Suprapubic skin (tissue), 4 donors: ENCODE data around the gene CHN1. TPM values are rescaled to one million over a fixed set of nuclear protein-coding genes. Genes with fewer than 3 reads are reported as not detected.

Experiments used
- DNase-seq, 2 donors: peaks; one replicate each; pipeline ENCODE4 v3.0.0-alpha.2; 2019; ENCODE audit warnings: low spot score in 2 of 2
- H3K27ac ChIP-seq: fragments of 200-600 bp; sonication (generic); one replicate; pipeline ENCODE4 v1.5.1; 2019
- H3K27me3 ChIP-seq: fragments of 200-600 bp; sonication (generic); one replicate; pipeline ENCODE4 v1.5.1; 2019
- H3K36me3 ChIP-seq: fragments of 200-600 bp; sonication (generic); one replicate; pipeline ENCODE4 v1.5.1; 2019
- H3K4me1 ChIP-seq: fragments of 200-600 bp; sonication (generic); one replicate; pipeline ENCODE4 v1.5.1; 2019
- H3K4me3 ChIP-seq: fragments of 200-600 bp; sonication (generic); one replicate; pipeline ENCODE4 v1.5.1; 2019; ENCODE audit warnings: mild to moderate bottlenecking
- H3K9me3 ChIP-seq: fragments of 200-600 bp; sonication (generic); one replicate; pipeline ENCODE4 v1.5.1; 2019
- EP300 ChIP-seq: sonication (generic); formaldehyde crosslinking; IDR thresholded peaks from one replicate; pipeline ENCODE4 v1.6.1; 2017; ENCODE audit warnings: antibody characterized with exemption
- POLR2A ChIP-seq, 2 donors: fragments of 450-650 bp; IDR thresholded peaks; one replicate each; pipeline ENCODE4 v1.6.1; 2017; ENCODE audit warnings: antibody characterized with exemption in 2 of 2, mild to moderate bottlenecking in 2 of 2, moderate library complexity in 2 of 2
- POLR2AphosphoS5 ChIP-seq, 3 donors: sonication (generic); formaldehyde crosslinking; IDR thresholded peaks; one replicate each; pipeline ENCODE4 v1.6.1; 2017; ENCODE audit warnings: antibody characterized with exemption in 3 of 3
- WGBS: methylation state at CpG from one replicate; pipeline ENCODE4 v1.1.5; 2018; 5-methylcytosine and 5-hydroxymethylcytosine counted together
- total RNA-seq, 4 donors: library from RNA; depleted of rRNA; stranded (reverse); fragments of >200 nt; gene quantifications; one replicate each; pipeline ENCODE4 v1.1.0, GENCODE V29; 2016
- TF ChIP-seq, protein P1 (sequence below), 2 donors: fragments of 200-600 bp in 1 of 2; fragments of 450-650 bp in 1 of 2; sonication (generic) in 1 of 2; IDR thresholded peaks; one replicate each; pipeline ENCODE4 v1.5.1; 2016 to 2019; ENCODE audit warnings: antibody characterized with exemption in 2 of 2, mild to moderate bottlenecking in 1 of 2, moderate library complexity in 1 of 2

Gene CHN1
- total RNA-seq, 4 donors from 2014 or later, result 1.6 to 4.9 (median 3.6) TPM

DNA sequence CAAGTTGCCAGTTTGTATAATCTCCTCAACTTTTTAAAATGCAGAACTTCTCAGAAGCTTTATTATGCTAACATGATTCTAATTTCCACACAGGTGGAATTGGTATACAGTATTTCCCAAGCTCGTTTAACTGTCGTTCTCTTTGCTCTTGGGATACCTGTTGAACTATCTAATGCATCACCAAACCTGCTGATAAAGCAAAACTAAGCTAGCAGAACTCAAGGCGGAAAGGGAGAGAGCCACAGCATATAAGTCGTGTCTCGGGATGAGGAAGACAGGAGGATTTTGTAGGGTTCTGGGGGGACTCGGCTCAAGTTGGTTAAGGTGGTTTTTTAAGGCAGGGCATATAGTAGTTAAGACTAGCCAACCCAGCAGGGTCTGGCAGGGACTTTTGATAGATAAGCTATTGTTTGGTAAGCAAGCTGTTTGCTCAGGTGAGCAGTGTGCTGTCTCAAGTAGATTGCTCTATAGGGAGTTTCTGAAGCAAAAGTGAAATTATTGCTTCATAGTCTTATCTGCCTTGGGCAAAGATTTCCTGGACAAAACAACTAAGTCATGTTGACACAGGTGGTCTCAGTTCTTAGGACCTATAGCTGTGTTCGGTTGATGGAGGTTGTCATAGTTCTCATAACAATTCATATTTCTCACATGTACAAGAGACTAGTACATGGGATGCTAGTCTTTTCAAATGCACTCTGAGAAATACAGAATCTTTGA is 212.7 kb downstream of the CHN1 start:
- Histone ChIP-seq H3K4me3 (no peak overlapping the region), H3K9me3 (no peaks in the 10 kb centered on the region), H3K27me3 (no peaks in the 10 kb centered on the region), H3K27ac (no peak overlapping the region), H3K4me1 (peaks cover 9% of the 10 kb centered on the region), H3K36me3 (no peaks in the 10 kb centered on the region)
- no peak for DNase-seq
- no peak for TF ChIP-seq POLR2AphosphoS5 (IDR thresholded peaks at IDR 0.05)
- TF ChIP-seq, protein P1, sequence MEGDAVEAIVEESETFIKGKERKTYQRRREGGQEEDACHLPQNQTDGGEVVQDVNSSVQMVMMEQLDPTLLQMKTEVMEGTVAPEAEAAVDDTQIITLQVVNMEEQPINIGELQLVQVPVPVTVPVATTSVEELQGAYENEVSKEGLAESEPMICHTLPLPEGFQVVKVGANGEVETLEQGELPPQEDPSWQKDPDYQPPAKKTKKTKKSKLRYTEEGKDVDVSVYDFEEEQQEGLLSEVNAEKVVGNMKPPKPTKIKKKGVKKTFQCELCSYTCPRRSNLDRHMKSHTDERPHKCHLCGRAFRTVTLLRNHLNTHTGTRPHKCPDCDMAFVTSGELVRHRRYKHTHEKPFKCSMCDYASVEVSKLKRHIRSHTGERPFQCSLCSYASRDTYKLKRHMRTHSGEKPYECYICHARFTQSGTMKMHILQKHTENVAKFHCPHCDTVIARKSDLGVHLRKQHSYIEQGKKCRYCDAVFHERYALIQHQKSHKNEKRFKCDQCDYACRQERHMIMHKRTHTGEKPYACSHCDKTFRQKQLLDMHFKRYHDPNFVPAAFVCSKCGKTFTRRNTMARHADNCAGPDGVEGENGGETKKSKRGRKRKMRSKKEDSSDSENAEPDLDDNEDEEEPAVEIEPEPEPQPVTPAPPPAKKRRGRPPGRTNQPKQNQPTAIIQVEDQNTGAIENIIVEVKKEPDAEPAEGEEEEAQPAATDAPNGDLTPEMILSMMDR (IDR thresholded peaks at IDR 0.05), result no peak
- TF ChIP-seq EP300, result no peak
- TF ChIP-seq POLR2A (IDR thresholded peaks at IDR 0.05), result no peak
- WGBS, result 75% methylated on average over 7 of the region's 7 CpGs

DNA sequence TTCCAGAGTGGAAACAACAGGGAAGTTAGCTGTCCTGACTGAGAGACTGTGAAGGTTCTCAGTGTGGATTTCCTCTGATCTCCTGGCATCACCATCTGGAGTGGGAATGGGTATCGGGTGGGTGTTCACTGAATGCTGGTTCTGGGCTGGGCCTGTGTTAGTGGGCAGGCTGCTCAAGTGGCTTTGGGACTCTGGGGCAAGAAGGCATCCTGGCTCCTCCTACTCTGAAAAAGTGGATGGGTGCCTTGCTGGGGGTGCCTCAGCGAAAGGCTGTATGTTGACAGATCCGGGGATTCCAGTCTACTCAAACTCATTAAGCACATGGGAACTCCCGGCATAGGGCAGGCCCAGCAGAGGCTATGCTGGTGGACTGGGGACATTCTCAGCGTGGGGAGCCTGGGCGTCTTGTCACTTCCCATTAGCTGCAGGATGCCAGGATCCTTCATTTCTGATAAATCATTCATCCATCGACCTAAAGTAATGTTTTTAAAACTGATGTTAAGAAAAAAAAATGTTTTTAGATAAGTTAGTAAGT is 213.4 kb downstream of the CHN1 start:
- H3K27ac ChIP-seq, result no peak overlapping the region
- no peaks in the 10 kb centered on the region for H3K36me3 ChIP-seq
- peaks cover 10% of the 10 kb centered on the region for H3K4me1 ChIP-seq
- DNase-seq, result no peak
- no peaks in the 10 kb centered on the region for H3K9me3 ChIP-seq
- no peaks in the 10 kb centered on the region for H3K27me3 ChIP-seq
- no peak overlapping the region for H3K4me3 ChIP-seq
- 75% methylated on average over 7 of the region's 7 CpGs for WGBS
- TF ChIP-seq EP300 (no peak), POLR2A (IDR thresholded peaks at IDR 0.05) (no peak), POLR2AphosphoS5 (IDR thresholded peaks at IDR 0.05) (no peak)
- TF ChIP-seq, protein P1 (IDR thresholded peaks at IDR 0.05), result no peak

DNA sequence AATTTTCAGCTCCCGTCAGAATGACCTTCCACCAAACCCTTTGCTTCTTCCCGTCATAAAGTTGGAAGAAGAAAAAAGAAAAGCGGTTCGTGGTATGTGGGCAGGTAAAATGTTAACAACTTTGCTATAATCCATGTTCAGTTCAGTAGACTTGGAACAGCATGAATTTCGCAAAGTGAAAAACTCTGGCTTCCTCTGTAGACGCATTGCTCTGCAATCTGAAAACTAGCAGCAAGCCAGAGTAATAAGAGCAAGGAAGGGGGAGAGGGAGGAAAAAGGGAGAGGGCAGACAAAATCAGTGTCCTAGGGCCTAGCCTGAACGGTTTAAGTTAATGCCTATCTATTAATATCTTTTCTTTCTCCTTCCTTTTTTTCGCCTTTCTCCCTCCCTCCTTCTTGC is 214.2 kb downstream of the CHN1 start:
- Histone ChIP-seq H3K9me3 (no peaks in the 10 kb centered on the region), H3K4me1 (peaks cover 14% of the 10 kb centered on the region), H3K4me3 (no peak overlapping the region), H3K36me3 (no peaks in the 10 kb centered on the region), H3K27me3 (no peaks in the 10 kb centered on the region), H3K27ac (no peak overlapping the region)
- WGBS, result 70% methylated on average over 8 of the region's 8 CpGs
- TF ChIP-seq POLR2AphosphoS5 (IDR thresholded peaks at IDR 0.05) (no peak), POLR2A (IDR thresholded peaks at IDR 0.05) (no peak), EP300 (no peak)
- TF ChIP-seq, protein P1 (IDR thresholded peaks at IDR 0.05), result no peak
- DNase-seq, result no peak

DNA sequence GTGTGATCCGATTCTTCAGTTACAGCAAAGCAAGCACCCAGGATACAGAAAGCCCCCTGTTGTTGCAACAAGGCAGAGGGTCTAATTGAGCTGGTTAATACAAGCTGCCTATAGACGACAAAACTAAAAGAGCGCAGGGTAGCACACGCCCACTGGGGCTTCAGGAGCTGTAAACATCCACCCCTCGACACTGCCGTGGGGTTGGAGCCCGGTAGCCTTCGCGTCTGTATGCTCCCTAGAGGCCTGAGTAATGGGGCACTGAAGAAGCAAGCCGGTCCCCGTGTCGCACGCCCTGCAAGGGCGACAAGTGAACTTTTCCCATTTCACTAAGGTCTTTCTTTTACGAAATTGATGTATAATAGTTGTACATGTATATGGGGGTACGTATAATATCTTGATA is 216.2 kb downstream of the CHN1 start:
- Histone ChIP-seq H3K4me1 (peaks cover 17% of the 10 kb centered on the region), H3K4me3 (no peak overlapping the region), H3K9me3 (no peaks in the 10 kb centered on the region), H3K27ac (no peak overlapping the region), H3K36me3 (no peaks in the 10 kb centered on the region), H3K27me3 (no peaks in the 10 kb centered on the region)
- DNase-seq, result no peak
- WGBS, result 89% methylated on average over 16 of the region's 16 CpGs
- TF ChIP-seq, protein P1 (IDR thresholded peaks at IDR 0.05), result no peak
- TF ChIP-seq POLR2A (IDR thresholded peaks at IDR 0.05) (no peak), EP300 (no peak), POLR2AphosphoS5 (IDR thresholded peaks at IDR 0.05) (no peak)

DNA sequence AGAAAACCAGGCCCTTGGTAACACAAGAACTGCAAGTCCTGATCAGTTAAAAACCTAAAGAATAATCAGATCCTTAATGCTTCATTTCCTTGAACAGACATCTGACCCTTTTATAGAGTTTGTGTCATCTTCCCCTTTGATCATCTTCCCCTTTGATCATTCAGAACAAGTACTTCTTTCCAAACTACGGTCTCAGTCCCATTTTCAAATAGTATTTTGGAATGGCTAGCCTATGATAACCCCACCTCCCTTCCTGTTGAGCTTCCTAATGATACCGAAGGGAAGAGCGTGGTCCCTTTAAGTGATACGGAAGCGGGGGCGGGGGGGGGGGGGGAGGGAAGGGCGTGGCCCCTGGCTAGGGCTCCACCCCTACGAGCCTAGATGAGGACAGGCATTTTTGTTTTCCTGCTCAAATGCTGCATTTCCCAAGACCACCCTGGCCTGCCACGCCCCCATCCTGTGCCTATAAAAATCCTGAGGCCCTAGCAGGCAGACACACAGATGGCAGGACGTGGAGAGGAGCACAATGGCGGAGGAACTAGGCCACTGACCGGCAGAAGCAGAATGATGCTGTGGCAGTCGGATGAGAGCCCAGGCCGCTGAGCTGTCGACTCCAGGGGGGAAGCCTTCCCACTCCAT is 216.8 kb downstream of the CHN1 start:
- TF ChIP-seq POLR2A (IDR thresholded peaks at IDR 0.05) (no peak), EP300 (no peak), POLR2AphosphoS5 (IDR thresholded peaks at IDR 0.05) (no peak)
- TF ChIP-seq, protein P1 (IDR thresholded peaks at IDR 0.05), result no peak
- 44% methylated on average over 14 of the region's 15 CpGs for WGBS
- Histone ChIP-seq H3K36me3 (no peaks in the 10 kb centered on the region), H3K9me3 (no peaks in the 10 kb centered on the region), H3K27me3 (no peaks in the 10 kb centered on the region), H3K4me1 (peaks cover 17% of the 10 kb centered on the region), H3K4me3 (no peak overlapping the region), H3K27ac (peak overlapping the region; percentile 69)
- DNase-seq, result no peak
